IPS-18a (cell line): ENCODE data around the gene JAK3.

ENCODE experiments used
- H3K27ac ChIP-seq: one replicate; pipeline ENCODE4 v1.5.1; 2013; ENCODE audit warnings: low read length
- H3K27me3 ChIP-seq: one replicate; pipeline ENCODE4 v1.6.1; 2013; ENCODE audit warnings: mild to moderate bottlenecking, low read length; ENCODE audit not compliant: control insufficient read depth, insufficient read depth
- H3K36me3 ChIP-seq: one replicate; pipeline ENCODE4 v1.6.1; 2013; ENCODE audit warnings: low read depth, low read length; ENCODE audit not compliant: control insufficient read depth
- H3K4me1 ChIP-seq: one replicate; pipeline ENCODE4 v1.6.1; 2013; ENCODE audit warnings: low read depth, low read length; ENCODE audit not compliant: control insufficient read depth
- H3K4me3 ChIP-seq: one replicate; pipeline ENCODE4 v1.5.1; 2013; ENCODE audit warnings: low read length
- H3K9ac ChIP-seq: one replicate; pipeline ENCODE4 v1.6.1; 2013; ENCODE audit warnings: mild to moderate bottlenecking, low read length, moderate library complexity
- H3K9me3 ChIP-seq: one replicate; pipeline ENCODE4 v1.6.1; 2013; ENCODE audit warnings: low read depth, low read length; ENCODE audit not compliant: control insufficient read depth

The JAK3 gene

GRCh38 chr19:17834350-17835181, 13.2 kb downstream of the JAK3 start:
- Histone ChIP-seq H3K9me3 (no peaks in the 10 kb centered on the region), H3K4me1 (peaks cover 3% of the 10 kb centered on the region), H3K4me3 (no peak overlapping the region), H3K27ac (no peak overlapping the region), H3K9ac (no peak overlapping the region), H3K36me3 (no peaks in the 10 kb centered on the region), H3K27me3 (no peaks in the 10 kb centered on the region)

GRCh38 chr19:17832443-17833208, 15.2 kb downstream of the JAK3 start:
- Histone ChIP-seq H3K9ac (no peak overlapping the region), H3K4me3 (no peak overlapping the region), H3K9me3 (no peaks in the 10 kb centered on the region), H3K36me3 (no peaks in the 10 kb centered on the region), H3K27ac (no peak overlapping the region), H3K4me1 (peaks cover 4% of the 10 kb centered on the region), H3K27me3 (no peaks in the 10 kb centered on the region)

GRCh38 chr19:17831419-17831888, 16.3 kb downstream of the JAK3 start:
- Histone ChIP-seq H3K27ac (no peak overlapping the region), H3K9me3 (no peaks in the 10 kb centered on the region), H3K9ac (no peak overlapping the region), H3K36me3 (no peaks in the 10 kb centered on the region), H3K27me3 (no peaks in the 10 kb centered on the region), H3K4me1 (peaks cover 4% of the 10 kb centered on the region), H3K4me3 (peak overlapping the region; percentile 32)

- Histone ChIP-seq H3K36me3 (no peaks in the 10 kb centered on the region), H3K27ac (peak overlapping the region; percentile 38), H3K27me3 (no peaks in the 10 kb centered on the region), H3K9me3 (no peaks in the 10 kb centered on the region), H3K9ac (peak overlapping the region; percentile 46), H3K4me1 (peaks cover 4% of the 10 kb centered on the region), H3K4me3 (peak overlapping the region; percentile 66)
Measured at GRCh38 chr19:17830567-17831418, 17.0 kb downstream of the JAK3 start.

- peak overlapping the region; percentile 38 for H3K27ac ChIP-seq
- no peaks in the 10 kb centered on the region for H3K36me3 ChIP-seq
- H3K9me3 ChIP-seq: no peaks in the 10 kb centered on the region
- H3K4me3 ChIP-seq: peak overlapping the region; percentile 66
- H3K4me1 ChIP-seq: peaks cover 4% of the 10 kb centered on the region
- no peaks in the 10 kb centered on the region for H3K27me3 ChIP-seq
- peak overlapping the region; percentile 46 for H3K9ac ChIP-seq
Measured at GRCh38 chr19:17829855-17830566, 17.8 kb downstream of the JAK3 start.

GRCh38 chr19:17826508-17827056, 21.2 kb downstream of the JAK3 start:
- H3K27me3 ChIP-seq: no peaks in the 10 kb centered on the region
- no peak overlapping the region for H3K9ac ChIP-seq
- no peak overlapping the region for H3K4me3 ChIP-seq
- H3K9me3 ChIP-seq: no peaks in the 10 kb centered on the region
- H3K27ac ChIP-seq: no peak overlapping the region
- H3K36me3 ChIP-seq: no peaks in the 10 kb centered on the region
- peaks cover 4% of the 10 kb centered on the region for H3K4me1 ChIP-seq

GRCh38 chr19:17824339-17824738, 23.4 kb downstream of the JAK3 start:
- H3K36me3 ChIP-seq: no peaks in the 10 kb centered on the region
- H3K9me3 ChIP-seq: no peaks in the 10 kb centered on the region

GRCh38 chr19:17821190-17821589, 26.6 kb downstream of the JAK3 start, which contains the start of gene INSL3:
Gene INSL3, minus strand, starts transcription at chr19:17821519. Its CDS starts 13 bp downstream, at chr19:17821506.
- no peaks in the 10 kb centered on the region for H3K27me3 ChIP-seq
- no peaks in the 10 kb centered on the region for H3K4me1 ChIP-seq
- H3K9me3 ChIP-seq: no peaks in the 10 kb centered on the region
- no peaks in the 10 kb centered on the region for H3K36me3 ChIP-seq
- H3K27ac ChIP-seq: no peak within 1 kb of the TSS
- no peak within 1 kb of the TSS for H3K4me3 ChIP-seq
- no peak within 1 kb of the TSS for H3K9ac ChIP-seq

More at GRCh38 chr19:17824339-17824738, 23.4 kb downstream of the JAK3 start:
- no peak overlapping the region for H3K27ac ChIP-seq
- H3K4me3 ChIP-seq: no peak overlapping the region
- no peaks in the 10 kb centered on the region for H3K27me3 ChIP-seq
- no peak overlapping the region for H3K9ac ChIP-seq
- H3K4me1 ChIP-seq: no peaks in the 10 kb centered on the region

GRCh38 chr19:17817668-17818363, 30.0 kb downstream of the JAK3 start:
- Histone ChIP-seq H3K9ac (no peak overlapping the region), H3K27ac (no peak overlapping the region), H3K36me3 (no peaks in the 10 kb centered on the region), H3K4me3 (no peak overlapping the region), H3K9me3 (no peaks in the 10 kb centered on the region), H3K27me3 (no peaks in the 10 kb centered on the region), H3K4me1 (no peaks in the 10 kb centered on the region)

- H3K36me3 ChIP-seq: no peaks in the 10 kb centered on the region
- no peaks in the 10 kb centered on the region for H3K27me3 ChIP-seq
- H3K27ac ChIP-seq: no peak overlapping the region
- H3K9me3 ChIP-seq: no peaks in the 10 kb centered on the region
- H3K9ac ChIP-seq: no peak overlapping the region
- no peak overlapping the region for H3K4me3 ChIP-seq
- no peaks in the 10 kb centered on the region for H3K4me1 ChIP-seq
Measured at GRCh38 chr19:17812099-17812498, 35.7 kb downstream of the JAK3 start.
